Measurements from ENCODE around the gene ADGRE3. TPM values are rescaled to one million over a fixed set of nuclear protein-coding genes. Genes with fewer than 3 reads are reported as not detected.
"Not testable (repeated sequence)": the region's sequence is repeated elsewhere in the genome, so short reads cannot be mapped to it uniquely, and the experiment has no call there.

The ADGRE3 gene
- total RNA-seq, 1 donor, result not detected

DNA sequence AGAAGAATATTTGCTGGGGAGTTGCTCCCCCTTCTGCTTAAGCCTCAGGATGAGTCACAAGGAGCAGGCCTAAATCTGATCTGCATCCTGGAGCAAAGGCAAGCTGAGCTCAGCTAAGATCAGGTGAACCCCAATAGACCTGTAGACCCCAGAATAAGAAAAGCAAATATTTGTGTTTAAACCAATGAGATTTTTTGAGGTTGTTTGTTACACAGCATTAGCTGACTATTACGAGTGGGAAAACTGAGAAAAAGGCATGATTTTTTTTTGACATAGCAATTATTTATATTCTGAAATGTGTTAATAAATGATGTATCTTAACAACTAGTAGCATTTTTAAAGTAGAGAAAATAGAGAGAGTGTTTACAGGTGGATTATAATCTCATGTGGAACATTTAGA, 45.1 kb downstream of the ADGRE3 start:
- TF ChIP-seq, protein P1, sequence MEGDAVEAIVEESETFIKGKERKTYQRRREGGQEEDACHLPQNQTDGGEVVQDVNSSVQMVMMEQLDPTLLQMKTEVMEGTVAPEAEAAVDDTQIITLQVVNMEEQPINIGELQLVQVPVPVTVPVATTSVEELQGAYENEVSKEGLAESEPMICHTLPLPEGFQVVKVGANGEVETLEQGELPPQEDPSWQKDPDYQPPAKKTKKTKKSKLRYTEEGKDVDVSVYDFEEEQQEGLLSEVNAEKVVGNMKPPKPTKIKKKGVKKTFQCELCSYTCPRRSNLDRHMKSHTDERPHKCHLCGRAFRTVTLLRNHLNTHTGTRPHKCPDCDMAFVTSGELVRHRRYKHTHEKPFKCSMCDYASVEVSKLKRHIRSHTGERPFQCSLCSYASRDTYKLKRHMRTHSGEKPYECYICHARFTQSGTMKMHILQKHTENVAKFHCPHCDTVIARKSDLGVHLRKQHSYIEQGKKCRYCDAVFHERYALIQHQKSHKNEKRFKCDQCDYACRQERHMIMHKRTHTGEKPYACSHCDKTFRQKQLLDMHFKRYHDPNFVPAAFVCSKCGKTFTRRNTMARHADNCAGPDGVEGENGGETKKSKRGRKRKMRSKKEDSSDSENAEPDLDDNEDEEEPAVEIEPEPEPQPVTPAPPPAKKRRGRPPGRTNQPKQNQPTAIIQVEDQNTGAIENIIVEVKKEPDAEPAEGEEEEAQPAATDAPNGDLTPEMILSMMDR (IDR thresholded peaks at IDR 0.05; ENCODE audit: insufficient read depth, low read depth, low read length), result no peak

DNA sequence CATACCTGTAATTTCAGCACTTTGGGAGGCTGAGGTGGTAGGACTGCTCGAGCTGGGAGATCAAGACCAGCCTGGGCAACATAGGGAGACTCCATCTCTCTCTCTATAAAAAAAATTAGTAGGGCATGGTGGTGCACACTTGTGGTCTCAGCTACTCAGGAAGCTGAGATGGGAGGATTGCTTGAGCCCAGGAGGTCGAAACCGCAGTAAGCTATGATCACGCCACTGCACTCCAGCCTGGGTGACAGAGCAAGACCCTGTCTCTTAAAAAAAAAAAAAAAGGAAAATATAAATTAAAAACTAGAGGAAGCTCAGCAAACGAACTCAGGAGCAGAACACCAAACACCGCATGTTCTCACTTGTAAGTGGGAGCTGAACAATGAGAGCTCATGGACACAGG, 50.2 kb downstream of the ADGRE3 start:
- H3K4me3 ChIP-seq (ENCODE audit: low read depth, low read length); DNase-seq (ENCODE audit: low read depth): not testable (repeated sequence)

More for the DNA sequence above, 45.1 kb downstream of the ADGRE3 start:
- DNase-seq (ENCODE audit: low read depth), result no peak
- H3K4me3 ChIP-seq (ENCODE audit: low read depth, low read length), result no peak overlapping the region

DNA sequence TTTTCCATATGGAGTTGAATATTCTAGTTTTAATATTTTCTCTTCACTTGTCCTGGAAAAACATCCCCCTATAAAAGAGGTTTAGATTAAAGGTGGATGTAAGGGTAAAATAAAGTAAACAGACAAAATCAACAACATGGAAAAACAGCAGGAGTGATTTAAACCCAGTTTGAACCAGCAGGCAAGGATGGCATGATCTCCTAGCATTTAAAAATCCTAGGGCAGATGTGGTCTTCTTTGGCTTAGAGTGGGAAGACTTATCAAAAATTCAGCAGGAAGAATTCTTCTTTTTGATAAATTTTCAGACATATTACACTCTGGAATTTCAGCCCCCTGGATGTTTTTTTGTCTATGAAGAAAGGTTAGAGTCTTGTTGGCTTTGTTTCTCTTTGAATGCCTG, 55.2 kb downstream of the ADGRE3 start:
- DNase-seq (ENCODE audit: low read depth), result no peak
- no peak overlapping the region for H3K4me3 ChIP-seq (ENCODE audit: low read depth, low read length)
- TF ChIP-seq, protein P1 (IDR thresholded peaks at IDR 0.05; ENCODE audit: insufficient read depth, low read depth, low read length), result no peak

DNA sequence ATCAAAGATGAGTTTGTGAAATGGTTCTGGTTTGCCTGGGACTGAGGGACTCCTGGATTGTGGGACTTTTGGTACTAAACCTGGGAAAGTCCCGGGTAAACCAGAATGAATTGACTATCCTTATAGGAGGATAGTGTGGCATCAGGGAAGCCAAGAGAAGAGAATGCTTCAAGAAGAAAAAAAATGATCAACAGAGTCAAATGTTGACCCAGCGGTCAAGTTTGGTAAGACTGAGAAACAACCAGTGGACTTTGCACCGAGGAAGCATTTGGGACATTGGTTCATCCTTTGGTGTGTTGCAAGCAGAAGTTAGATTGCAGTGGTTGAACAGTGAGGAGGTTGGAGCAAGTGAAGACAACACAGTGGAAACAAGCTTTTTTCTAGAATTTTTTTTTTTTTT, 58.2 kb downstream of the ADGRE3 start:
- TF ChIP-seq, protein P1 (IDR thresholded peaks at IDR 0.05; ENCODE audit: insufficient read depth, low read depth, low read length), result no peak

DNA sequence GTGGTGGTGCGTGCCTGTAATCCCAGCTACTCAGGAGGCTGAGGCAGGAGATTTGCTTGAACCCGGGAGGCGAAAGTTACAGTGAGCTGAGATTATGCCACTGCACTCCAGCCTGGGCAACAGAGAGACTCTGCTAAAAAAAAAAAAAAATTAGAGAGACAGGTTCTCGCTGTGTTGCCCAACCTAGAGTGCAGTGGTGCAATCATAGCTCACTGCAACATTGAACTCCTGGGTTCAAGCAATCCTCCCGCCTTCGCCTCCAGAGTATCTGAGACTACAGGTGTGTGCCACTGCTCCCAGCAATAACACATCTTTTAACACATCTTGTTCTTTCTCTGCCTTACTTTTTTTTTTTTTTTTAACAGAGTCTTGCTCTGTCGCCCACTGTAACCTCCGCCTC, 59.0 kb downstream of the ADGRE3 start:
- no peak for DNase-seq (ENCODE audit: low read depth)
- H3K4me3 ChIP-seq (ENCODE audit: low read depth, low read length), result no peak overlapping the region
- TF ChIP-seq, protein P1 (IDR thresholded peaks at IDR 0.05; ENCODE audit: insufficient read depth, low read depth, low read length), result no peak

More for the DNA sequence above, 58.2 kb downstream of the ADGRE3 start:
- no peak for DNase-seq (ENCODE audit: low read depth)
- H3K4me3 ChIP-seq (ENCODE audit: low read depth, low read length), result no peak overlapping the region

DNA sequence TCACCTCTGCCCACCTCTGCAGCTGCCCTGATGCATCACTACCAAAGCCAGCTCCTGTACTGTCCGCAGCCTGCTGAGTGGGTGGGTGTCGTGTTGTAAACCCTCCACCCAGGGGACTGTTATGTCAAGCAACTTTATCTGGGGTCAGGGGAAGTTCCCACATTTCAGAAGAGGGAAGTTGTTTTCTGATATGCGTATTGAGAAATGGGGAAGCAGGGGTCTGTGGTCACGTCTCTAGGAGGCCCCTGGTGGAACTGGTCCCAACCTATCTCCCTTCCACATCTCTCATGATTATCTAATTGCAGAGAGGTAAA, 60.6 kb downstream of the ADGRE3 start:
- no peak for DNase-seq (ENCODE audit: low read depth)
- no peak overlapping the region for H3K4me3 ChIP-seq (ENCODE audit: low read depth, low read length)
- TF ChIP-seq, protein P1 (IDR thresholded peaks at IDR 0.05; ENCODE audit: insufficient read depth, low read depth, low read length), result no peak

DNA sequence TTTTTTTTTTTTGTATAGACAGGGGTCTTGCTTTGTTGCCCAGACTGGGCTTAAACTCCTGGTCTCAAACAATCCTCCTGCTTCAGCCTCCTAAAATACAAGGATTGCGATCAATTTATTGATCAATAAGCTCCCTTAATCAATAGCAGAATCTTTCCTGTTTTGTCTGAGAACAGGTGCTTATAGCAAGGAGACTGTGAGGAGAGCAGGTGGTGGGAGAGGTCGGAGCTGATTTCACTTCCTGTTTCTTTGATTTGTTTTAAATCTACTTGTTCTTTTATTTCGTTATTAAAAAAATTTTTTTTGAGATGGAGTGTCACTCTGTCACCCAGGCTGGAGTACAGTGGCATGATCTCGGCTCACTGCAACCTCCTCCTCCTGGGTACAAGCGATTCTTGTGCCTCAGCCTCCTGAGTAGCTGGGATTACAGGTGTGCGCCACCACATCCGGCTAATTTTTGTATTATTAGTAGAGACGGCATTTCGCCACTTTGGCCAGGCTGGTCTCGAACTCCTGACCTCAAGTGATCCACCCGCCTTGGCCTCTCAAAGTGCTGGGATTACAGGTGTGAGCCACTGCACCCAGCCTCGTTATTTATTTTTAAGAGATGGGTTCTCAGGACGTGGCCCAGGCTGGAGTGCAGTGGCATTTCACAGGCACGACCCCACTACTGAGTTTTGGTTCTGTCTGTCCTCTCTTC, 61.1 kb downstream of the ADGRE3 start:
- H3K4me3 ChIP-seq (ENCODE audit: low read depth, low read length); DNase-seq (ENCODE audit: low read depth): not testable (repeated sequence)

DNA sequence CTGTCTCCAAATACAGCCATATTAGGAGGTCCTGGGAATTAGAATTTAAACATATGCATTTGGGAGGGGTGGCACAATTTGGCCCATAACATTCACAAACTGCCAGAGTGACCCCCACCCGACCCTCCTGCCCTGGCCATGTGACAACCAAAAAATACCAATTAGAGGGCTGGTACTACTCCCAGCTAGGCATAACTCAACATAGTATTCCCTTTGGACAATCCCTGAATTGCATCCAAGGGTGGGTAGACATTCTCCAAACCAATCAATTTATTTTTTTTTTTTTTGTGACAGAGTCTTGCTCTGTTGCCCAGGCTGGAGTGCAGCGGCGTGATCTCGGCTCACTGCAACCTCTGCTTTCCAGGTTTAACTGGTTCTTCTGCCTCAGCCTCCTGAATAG, 62.0 kb downstream of the ADGRE3 start:
- H3K4me3 ChIP-seq (ENCODE audit: low read depth, low read length), result no peak overlapping the region
- DNase-seq (ENCODE audit: low read depth), result no peak
- TF ChIP-seq, protein P1 (IDR thresholded peaks at IDR 0.05; ENCODE audit: insufficient read depth, low read depth, low read length), result no peak

DNA sequence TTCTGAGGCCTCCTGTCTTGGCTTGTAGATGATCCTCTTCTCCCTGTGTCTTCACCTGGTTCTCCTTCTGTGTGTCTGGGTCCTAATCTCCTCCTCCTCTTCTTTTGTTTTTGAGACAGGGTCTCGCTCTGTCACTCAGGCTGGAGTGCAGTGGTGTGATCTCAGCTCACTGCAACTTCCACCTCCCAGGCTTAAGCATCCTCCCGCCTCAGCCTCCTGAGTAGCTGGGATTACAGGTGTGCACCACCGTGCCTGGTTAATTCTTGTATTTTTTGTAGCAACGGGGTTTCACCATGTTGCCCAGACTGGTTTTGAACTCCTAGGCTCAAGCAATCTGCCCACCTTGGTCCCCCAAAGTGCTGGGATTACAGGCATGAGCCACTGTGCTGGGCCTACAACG, 62.4 kb downstream of the ADGRE3 start:
- not testable (repeated sequence) for DNase-seq (ENCODE audit: low read depth); H3K4me3 ChIP-seq (ENCODE audit: low read depth, low read length)
